Motor neuron (in vitro differentiated cells): Measurements from ENCODE around the gene CCR1. TPM values are rescaled to one million over a fixed set of nuclear protein-coding genes. Genes with fewer than 3 reads are reported as not detected.
"Not testable (repeated sequence)": the region's sequence is repeated elsewhere in the genome, so short reads cannot be mapped to it uniquely, and the experiment has no call there.

Source experiments
- ATAC-seq, 8 experiments: fragments of 200-7000 bp; cut with Tn5 transposase; replicated peaks in 6 of 8; 2 replicates each; pipeline ENCODE4 v1.8.0; 2021; ENCODE audit warnings: mild to moderate bottlenecking in 8 of 8, moderate library complexity in 8 of 8
- H3K27ac ChIP-seq, 2 donors: fragments of 250-450 bp; sonication (Bioruptor Pico); 2 replicates each; pipeline ENCODE4 v1.9.0; 2021; ENCODE audit warnings: antibody characterized with exemption in 2 of 2, mild to moderate bottlenecking in 2 of 2, moderate library complexity in 1 of 2
- H3K4me1 ChIP-seq, 2 donors: fragments of 250-450 bp; sonication (Bioruptor Pico); replicated peaks in 1 of 2; 2 replicates each; pipeline ENCODE4 v1.6.1; 2021; ENCODE audit warnings: antibody characterized with exemption in 2 of 2, mild to moderate bottlenecking in 2 of 2, moderate library complexity in 1 of 2
- H3K4me3 ChIP-seq, 5 donors: fragments of 250-450 bp; sonication (Bioruptor Pico); 2 replicates each; pipeline ENCODE4 v1.9.0; 2021; ENCODE audit warnings: antibody characterized with exemption in 5 of 5, mild to moderate bottlenecking in 5 of 5, moderate library complexity in 4 of 5
- WGBS, 10 experiments: fragments of 450-650 bp; shearing (Covaris generic); methylation state at CpG; one replicate each; pipeline ENCODE4 v1.0.0; 2022; 5-methylcytosine and 5-hydroxymethylcytosine counted together
- in situ Hi-C, 9 experiments: fragments of 400-800 bp; cut with MboI; loops; one replicate each; pipeline ENCODE4 v1.15.0; 2021; ENCODE audit warnings: low sequenced_read_pairs in 9 of 9, low pct_unique_long_range_greater_than_20kb in 2 of 9; ENCODE audit not compliant: unreplicated experiment in 9 of 9
- total RNA-seq, 8 experiments: library from RNA; unstranded; fragments of 300-600 nt; gene quantifications; 2 replicates each; pipeline versions ENCODE4 v1.2.3 to v1.2.4, GENCODE V29; 2022

Gene CCR1
- total RNA-seq, 8 experiments from 2014 or later, result 0.04 to 0.33 (median 0.07) TPM; not detected in 4

DNA sequence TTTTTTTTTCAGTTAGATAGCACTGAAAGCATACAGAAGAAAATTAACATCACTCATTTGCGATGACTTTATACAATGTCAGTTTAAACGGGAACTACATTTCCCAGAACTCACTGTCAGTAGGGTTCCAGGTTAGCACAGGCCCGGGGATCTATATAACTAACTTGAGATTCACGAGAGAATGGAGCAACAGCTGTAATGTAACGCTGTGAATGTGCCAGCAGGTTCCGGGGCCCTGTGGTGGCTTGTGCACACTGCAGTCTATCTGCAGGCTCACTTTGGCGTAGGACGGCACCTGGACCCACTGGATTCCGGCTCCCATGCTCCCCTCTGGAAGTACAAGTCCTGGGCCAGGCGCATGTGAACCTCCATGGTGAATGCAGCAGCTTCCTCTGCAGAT lies 19.4 kb downstream of the CCR1 start:
- WGBS, 10 experiments, result 70 to 100% (median 91%) methylated on average over 1 to 9 of the region's 10 CpGs; no CpG with 5 or more reads in 3 of the 10 experiments
- ATAC-seq, result no peak
- in situ Hi-C loops, result no loop called here
- Histone ChIP-seq H3K4me3 (no peak overlapping the region), H3K27ac (no peak overlapping the region), H3K4me1 (no peaks in the 10 kb centered on the region)

DNA sequence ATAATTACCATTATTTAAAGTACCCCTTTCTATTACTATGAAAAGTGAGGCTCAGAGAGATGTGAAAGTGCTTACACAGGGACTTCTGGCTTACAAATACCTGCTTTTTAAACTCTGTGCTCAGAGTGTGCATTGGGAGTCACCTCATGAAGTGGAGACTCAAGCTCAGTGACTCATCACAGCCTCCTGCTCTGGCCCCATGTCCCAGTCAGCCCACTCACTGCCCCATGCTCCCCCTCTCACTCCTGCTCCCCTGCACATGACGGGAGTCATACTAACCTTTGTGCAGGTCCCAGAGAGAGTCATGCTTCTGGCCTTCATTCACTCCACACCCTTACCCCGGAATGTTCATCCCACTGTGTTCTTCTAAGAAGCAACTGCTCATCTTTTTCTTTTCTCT lies 20.2 kb downstream of the CCR1 start:
- no peaks in the 10 kb centered on the region for H3K4me1 ChIP-seq
- no peak overlapping the region for H3K4me3 ChIP-seq
- ATAC-seq, result peak in 1 of 8 experiments; percentile 23
- in situ Hi-C loops, result no loop called here
- WGBS, 10 experiments, result 32 to 100% (median 57%) methylated on average over 1 to 2 of the region's 2 CpGs; no CpG with 5 or more reads in 2 of the 10 experiments
- H3K27ac ChIP-seq, result no peak overlapping the region

DNA sequence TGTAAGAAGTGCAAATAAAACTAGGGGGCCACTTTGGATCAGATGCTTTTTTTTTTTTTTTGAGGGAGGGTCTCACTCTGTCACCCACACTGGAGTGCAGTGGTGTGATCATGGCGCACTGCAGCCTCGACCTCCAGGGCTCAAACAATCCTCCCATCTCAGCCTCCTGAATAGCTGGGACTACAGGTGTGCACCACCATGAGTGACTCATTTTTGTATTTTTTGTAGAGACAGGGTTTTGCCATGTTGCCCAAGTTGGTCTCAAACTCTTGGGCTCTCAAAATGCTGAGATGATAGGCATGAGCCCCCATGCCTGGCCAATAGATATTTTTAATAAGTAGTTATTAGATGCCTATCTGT lies 20.8 kb downstream of the CCR1 start:
- Histone ChIP-seq H3K27ac (no peak overlapping the region), H3K4me3 (no peak overlapping the region), H3K4me1 (no peaks in the 10 kb centered on the region)
- in situ Hi-C loops, result no loop called here
- 69 to 83% methylated on average over 2 of the region's 2 CpGs; no CpG with 5 or more reads in 8 of the 10 experiments for WGBS, 10 experiments
- ATAC-seq, result no peak

DNA sequence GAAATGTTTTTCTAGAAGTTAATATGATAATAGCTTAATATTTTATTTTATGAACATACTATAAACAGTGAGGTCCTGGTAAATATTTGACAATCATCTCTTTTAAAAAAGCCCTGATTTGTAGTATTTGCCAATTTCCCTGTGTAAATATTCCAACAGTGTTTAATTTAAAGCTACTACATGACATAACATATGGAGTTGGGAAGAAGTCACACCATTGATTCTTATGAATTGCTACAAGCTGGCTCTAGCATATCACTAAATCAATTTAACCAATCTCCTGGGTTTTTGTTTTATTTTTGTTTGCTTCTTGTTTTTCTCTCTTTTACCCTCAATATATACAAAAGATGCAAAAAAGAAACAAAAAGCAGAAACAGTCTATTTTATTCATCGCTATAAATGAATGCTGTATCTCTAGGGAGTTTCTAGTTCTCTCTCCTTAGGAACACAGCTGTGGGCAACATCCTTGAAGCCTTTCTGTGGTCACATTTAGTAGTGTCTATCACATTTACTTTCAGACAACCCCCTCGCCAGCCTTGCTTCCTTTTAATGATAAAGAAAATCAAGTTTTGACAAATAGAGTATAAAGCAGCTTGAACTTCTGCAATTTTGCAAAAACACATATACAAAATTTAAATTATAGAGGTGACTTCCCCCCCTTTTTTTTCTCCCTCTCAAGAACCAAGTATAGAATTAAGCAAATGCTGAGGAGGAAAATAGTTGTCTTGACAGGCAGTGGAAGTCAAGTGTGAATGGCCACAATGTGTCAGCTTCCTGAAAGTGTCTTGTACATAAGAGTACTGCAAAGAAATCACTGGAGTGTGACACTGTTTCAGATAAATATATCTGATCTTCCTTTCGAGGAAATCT lies 21.4 kb downstream of the CCR1 start:
- no peak overlapping the region for H3K4me3 ChIP-seq
- no peak for ATAC-seq
- 37 to 94% (median 79%) methylated on average over 1 to 3 of the region's 3 CpGs; no CpG with 5 or more reads in 1 of the 10 experiments for WGBS, 10 experiments
- H3K4me1 ChIP-seq, result no peaks in the 10 kb centered on the region
- in situ Hi-C loops, result no loop called here
- H3K27ac ChIP-seq, result no peak overlapping the region

DNA sequence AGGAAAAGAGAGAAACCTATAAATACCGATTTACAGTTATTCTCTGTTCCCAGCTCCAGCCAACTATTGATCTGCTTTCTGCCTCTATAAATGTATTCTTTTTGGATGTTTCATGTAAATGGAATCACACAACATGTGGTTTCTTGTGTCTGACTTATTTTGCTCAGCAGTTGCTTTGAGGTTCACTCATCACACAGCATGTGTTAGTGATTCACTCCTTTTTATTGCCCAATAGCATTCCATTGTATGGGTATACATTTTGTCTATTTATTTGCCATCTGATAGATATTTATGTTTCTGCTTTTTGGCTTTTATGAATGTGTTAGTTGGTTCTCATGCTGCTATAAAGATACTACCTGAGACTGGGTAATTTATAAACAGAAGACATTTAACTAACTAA lies 23.6 kb downstream of the CCR1 start:
- Histone ChIP-seq H3K4me1 (no peaks in the 10 kb centered on the region), H3K4me3 (no peak overlapping the region), H3K27ac (no peak overlapping the region)
- in situ Hi-C loops, result no loop called here
- peak in 2 of 8 experiments; percentile 42 to 61 for ATAC-seq
- 0 to 67% (median 7%) methylated on average over 1 of the region's 1 CpG; no CpG with 5 or more reads in 4 of the 10 experiments for WGBS, 10 experiments

DNA sequence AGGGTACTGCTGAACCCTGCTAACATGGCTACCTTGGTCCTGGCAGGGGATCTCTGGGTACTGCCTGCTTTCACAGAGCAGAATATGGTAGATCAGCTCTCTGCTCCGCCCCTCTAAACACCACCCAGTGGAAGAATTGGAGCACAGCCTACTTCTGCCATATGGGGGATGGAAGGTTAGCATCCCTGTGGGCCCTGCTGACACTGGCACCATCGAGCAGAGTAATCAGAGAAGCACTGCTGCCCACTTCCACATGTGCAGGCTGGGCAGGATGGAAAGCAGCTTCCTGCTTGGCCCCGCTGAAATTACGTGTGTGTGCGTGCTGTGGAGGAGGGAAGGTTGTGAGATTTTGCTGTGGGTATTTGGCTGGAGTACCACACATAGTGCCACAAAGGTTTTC lies 24.8 kb downstream of the CCR1 start:
- Histone ChIP-seq H3K27ac (no peak overlapping the region), H3K4me3 (no peak overlapping the region), H3K4me1 (no peaks in the 10 kb centered on the region)
- in situ Hi-C loops, result no loop called here
- ATAC-seq, result no peak
- WGBS, 10 experiments, result 29 to 86% (median 79%) methylated on average over 1 to 4 of the region's 5 CpGs; no CpG with 5 or more reads in 5 of the 10 experiments

DNA sequence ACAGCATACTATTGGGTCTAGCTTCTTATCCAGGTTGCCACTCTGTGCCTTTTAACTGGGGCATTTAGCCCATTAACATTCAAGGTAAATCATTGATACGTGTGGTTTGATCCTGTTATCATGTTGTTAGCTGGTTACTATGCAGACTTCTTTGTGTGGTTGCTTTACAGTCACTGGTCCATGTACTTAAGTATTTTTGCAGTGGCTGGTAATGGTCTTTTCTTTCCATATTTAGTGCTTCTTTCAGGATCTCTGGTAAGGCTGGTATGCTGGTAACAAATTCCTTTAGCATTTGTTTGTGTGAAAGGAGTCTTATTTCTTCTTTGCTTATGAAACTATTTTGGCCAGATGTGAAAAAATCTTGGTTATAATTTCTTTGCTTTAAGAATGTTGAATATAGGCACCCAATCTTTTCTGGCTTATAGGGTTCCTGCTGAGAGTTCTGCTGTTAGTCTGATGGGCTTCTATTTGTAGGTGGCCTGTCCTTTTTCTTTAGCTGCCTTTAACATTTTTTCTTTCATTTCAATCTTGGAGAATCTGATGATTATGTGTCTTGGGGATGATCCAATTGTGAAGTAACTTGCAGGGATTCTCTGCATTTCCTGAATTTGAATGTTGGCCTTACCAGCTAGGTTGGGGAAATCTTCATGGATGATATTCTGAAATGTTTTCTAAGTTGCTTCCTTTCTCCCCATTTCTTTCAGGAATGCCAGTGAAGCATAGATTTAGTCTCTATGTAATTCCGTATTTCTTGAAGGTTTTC lies 39.3 kb downstream of the CCR1 start:
- H3K27ac ChIP-seq, result no peak overlapping the region
- no peaks in the 10 kb centered on the region for H3K4me1 ChIP-seq
- WGBS, 10 experiments, result 7 to 88% (median 70%) methylated on average over 1 to 2 of the region's 2 CpGs
- no peak for ATAC-seq
- no peak overlapping the region for H3K4me3 ChIP-seq
- in situ Hi-C loops, result no loop called here

DNA sequence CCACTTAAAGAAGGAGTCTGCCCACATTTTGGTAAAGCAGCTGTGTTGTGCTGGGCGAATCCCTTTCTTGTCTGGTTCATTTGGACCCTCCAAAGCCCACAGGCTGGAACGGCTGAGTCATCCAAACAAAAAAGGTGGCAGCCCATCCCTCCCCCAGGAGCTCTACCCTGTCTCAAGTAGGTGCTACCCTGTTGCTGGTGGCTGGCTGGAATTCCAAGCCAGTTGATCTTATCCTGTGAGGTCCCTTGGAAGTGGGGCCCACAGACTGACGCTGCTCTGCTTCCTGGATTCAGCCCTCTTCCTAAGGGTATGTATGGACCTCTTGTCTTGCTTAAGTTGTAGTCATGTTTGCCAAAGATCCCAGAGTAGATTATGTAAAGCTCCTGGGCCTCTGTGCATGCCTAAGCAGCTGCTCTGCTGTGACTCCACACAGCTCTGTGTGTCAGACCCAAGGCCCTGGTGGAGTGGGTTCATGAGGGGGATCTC lies 44.5 kb downstream of the CCR1 start:
- H3K4me3 ChIP-seq, result no peak overlapping the region
- no peak overlapping the region for H3K27ac ChIP-seq
- no peaks in the 10 kb centered on the region for H3K4me1 ChIP-seq
- ATAC-seq, result peak in 3 of 8 experiments; percentile 85 to 95 (median 90)
- in situ Hi-C loops, result no loop called here
- WGBS, 10 experiments, result 40 to 71% (median 50%) methylated on average over 1 of the region's 3 CpGs; no CpG with 5 or more reads in 5 of the 10 experiments

DNA sequence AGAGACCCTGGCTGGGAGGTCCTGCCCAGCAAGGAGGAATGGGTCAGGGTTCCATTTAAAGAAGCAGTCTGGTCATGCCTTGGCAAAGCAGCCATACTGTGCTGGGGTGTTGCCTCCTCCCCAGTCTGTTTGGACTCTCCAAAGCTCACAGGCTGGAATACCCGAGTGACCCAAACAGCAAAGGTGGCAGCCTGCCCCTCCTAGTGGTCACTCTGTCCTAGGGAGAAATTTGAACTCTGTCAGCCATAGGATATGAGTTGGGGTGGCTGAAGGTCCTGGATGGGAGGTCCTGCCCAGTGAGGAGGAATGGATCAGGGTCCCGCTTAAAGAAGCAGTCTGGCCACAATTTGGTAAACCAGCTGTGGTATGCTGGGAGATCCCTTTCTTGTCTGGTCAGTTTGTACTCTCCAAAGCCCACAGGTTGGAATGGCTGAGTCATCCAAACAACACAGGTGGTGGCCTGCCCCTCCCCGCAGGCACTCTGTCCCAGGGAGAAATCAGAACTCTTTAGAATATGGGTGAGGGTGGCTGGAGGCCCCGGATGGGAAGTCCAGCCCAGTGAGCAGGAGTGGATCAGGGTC lies 45.0 kb downstream of the CCR1 start:
- Histone ChIP-seq H3K27ac (no peak overlapping the region), H3K4me3 (no peak overlapping the region), H3K4me1 (no peaks in the 10 kb centered on the region)
- WGBS, 10 experiments, result 59 to 100% (median 100%) methylated on average over 1 to 3 of the region's 4 CpGs; no CpG with 5 or more reads in 5 of the 10 experiments
- in situ Hi-C loops, result no loop called here
- peak in 2 of 8 experiments; percentile 40 to 77 for ATAC-seq

DNA sequence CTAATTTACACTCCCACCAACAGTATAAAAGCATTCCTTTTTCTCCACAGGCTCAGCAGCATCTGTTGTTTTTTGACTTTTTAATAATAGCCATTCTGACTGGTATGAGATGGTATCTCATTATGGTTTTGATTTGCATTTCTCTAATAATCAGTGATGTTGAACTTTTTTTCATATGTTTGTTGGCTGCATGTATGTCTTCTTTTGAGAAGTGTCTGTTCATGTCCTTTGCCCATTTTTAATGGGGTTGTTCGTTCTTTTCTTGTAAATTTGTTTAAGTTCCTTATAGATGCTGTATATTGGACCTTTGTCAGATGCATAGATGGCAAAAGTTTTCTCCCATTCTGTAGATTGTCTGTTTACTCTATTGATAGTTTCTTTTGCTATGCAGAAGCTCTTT lies 50.4 kb downstream of the CCR1 start:
- H3K27ac ChIP-seq, H3K4me3 ChIP-seq, ATAC-seq, H3K4me1 ChIP-seq, in situ Hi-C loops: not testable (repeated sequence)
- 0 to 44% (median 37%) methylated on average over 1 of the region's 1 CpG; no CpG with 5 or more reads in 2 of the 10 experiments for WGBS, 10 experiments

DNA sequence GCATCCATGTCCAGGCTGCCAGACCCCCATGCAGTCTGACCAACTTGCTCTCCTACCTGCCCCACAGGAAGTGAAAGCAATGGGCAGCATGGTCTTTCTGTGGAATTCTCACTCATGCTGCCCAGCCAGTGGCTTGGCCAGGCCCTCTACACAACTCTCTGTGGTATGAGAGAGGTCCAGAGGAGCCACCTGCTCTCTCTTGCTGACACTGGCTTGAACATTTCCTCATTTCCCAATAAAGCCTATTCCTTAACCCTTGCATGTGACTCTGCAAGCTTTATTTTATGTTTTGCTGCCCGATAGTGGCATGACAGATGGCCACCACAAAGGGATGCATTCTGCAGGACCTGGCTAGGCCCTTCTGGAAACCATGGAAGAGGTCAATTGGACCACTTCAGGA lies 53.8 kb downstream of the CCR1 start:
- WGBS, 10 experiments, result 67 to 100% (median 80%) methylated on average over 1 of the region's 1 CpG; no CpG with 5 or more reads in 7 of the 10 experiments
- in situ Hi-C loops, result no loop called here

More for the DNA sequence above, 53.8 kb downstream of the CCR1 start:
- Histone ChIP-seq H3K27ac (no peak overlapping the region), H3K4me3 (no peak overlapping the region), H3K4me1 (no peaks in the 10 kb centered on the region)
- ATAC-seq, result no peak
